H1 (cell line): ENCODE data around the gene TSPEAR.

Experiments
- BRCA1 ChIP-seq: IDR thresholded peaks from 2 replicates; pipeline ENCODE4 v1.6.1; 2012; ENCODE audit warnings: low read depth, low read length, improper control_type of control experiment
- EGR1 ChIP-seq: IDR thresholded peaks from 2 replicates; pipeline ENCODE4 v1.6.1; 2011; ENCODE audit warnings: low read depth, low read length, borderline replicate concordance
- EZH2 ChIP-seq: fragments of 200-600 bp; sonication (generic); IDR thresholded peaks from 2 replicates; pipeline ENCODE4 v1.7.1; 2012; ENCODE audit warnings: low read depth, mild to moderate bottlenecking, moderate library complexity, low read length, inconsistent platforms; ENCODE audit not compliant: severe bottlenecking
- GABPA ChIP-seq: IDR thresholded peaks from 2 replicates; pipeline ENCODE4 v1.6.1; 2011; ENCODE audit warnings: mild to moderate bottlenecking, low read length, moderate library complexity, borderline replicate concordance; ENCODE audit not compliant: insufficient read depth
- GTF2F1 ChIP-seq: IDR thresholded peaks from 2 replicates; pipeline ENCODE4 v1.6.1; 2012; ENCODE audit warnings: low read depth, low read length, improper control_type of control experiment, borderline replicate concordance
- POLR2AphosphoS5 ChIP-seq: IDR thresholded peaks from 2 replicates; pipeline ENCODE4 v1.6.1; 2011; ENCODE audit warnings: low read depth, low read length
- RAD21 ChIP-seq, 2 experiments: IDR thresholded peaks in 1 of 2; conservative IDR thresholded peaks in 1 of 2; 2 replicates each; pipeline ENCODE4 v1.6.1; 2011; ENCODE audit warnings: low read depth in 2 of 2, low read length in 2 of 2, improper control_type of control experiment in 1 of 2, inconsistent platforms in 1 of 2, mild to moderate bottlenecking in 1 of 2, moderate library complexity in 1 of 2
- SIN3A ChIP-seq, 2 experiments: IDR thresholded peaks in 1 of 2; conservative IDR thresholded peaks in 1 of 2; 2 replicates each; pipeline ENCODE4 v1.6.1; 2011 to 2012; ENCODE audit warnings: low read length in 2 of 2, improper control_type of control experiment in 1 of 2, low read depth in 1 of 2, mild to moderate bottlenecking in 1 of 2
- SP2 ChIP-seq: IDR thresholded peaks from 2 replicates; pipeline ENCODE4 v1.6.1; 2012; ENCODE audit warnings: mild to moderate bottlenecking, low read length, inconsistent platforms
- SUZ12 ChIP-seq: fragments of 200-600 bp; sonication (generic); IDR thresholded peaks from 2 replicates; pipeline ENCODE4 v1.6.1; 2012; ENCODE audit warnings: mild to moderate bottlenecking, inconsistent platforms, low read length, moderate library complexity, mixed read lengths
- TAF1 ChIP-seq: IDR thresholded peaks from 2 replicates; pipeline ENCODE4 v1.6.1; 2011; ENCODE audit warnings: mild to moderate bottlenecking, low read depth, low read length
- TF ChIP-seq, protein P1 (sequence below), 3 experiments: IDR thresholded peaks; 1 replicate in 2 of 3; 2 replicates in 1 of 3; pipeline versions ENCODE4 v1.5.1 to v1.6.1; 2011; ENCODE audit warnings: low read length in 3 of 3, mild to moderate bottlenecking in 3 of 3, inconsistent platforms in 2 of 3, low read depth in 1 of 3, moderate library complexity in 1 of 3; ENCODE audit not compliant: insufficient read depth in 1 of 3; ENCODE audit errors: control extremely low read depth in 1 of 3
- TF ChIP-seq, protein P2 (sequence below): IDR thresholded peaks from 2 replicates; pipeline ENCODE4 v1.6.1; 2011; ENCODE audit warnings: low read length, improper control_type of control experiment
- TF ChIP-seq, protein P3 (sequence below): IDR thresholded peaks from 2 replicates; pipeline ENCODE4 v1.6.1; 2012; ENCODE audit warnings: inconsistent platforms

DNA sequence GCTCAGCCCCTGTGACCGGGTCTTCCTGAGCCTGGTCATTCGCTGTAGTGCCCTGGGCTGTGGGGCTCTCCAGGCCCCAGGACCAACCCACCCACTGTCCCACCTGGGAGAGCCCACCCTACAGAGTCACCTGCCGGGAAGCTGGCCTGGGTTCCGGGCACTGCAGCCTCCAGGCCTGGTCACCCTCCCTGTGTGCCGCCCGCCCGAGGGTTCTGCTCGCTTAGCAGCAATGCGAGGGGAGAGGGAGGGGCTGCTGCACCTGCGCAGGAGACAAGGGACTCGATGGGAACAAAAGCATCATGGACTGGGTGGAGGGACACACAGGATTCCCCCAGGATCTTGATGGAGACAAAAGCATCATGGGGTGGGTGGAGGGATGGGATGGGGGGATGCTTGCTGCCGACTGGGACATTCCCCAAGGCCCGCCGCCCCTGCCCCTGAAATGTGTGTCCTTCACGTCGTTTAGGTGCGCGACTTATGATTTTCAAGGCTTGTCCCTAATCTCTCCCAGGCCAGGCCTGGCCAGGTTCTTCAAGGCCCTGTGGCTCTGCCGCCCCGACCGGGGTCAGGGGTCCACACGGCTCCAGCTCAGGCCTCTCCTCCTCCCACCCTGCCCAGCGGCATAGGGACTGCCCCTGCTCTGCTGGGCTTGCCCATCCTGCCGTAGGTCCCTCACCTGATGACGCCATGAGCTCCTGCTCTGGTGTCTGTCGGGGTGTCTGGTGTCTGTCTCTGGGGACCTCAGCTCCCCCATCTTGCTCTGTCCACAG is 97.8 kb downstream of the TSPEAR start:
- TF ChIP-seq GABPA (no peak), GTF2F1 (no peak), SUZ12 (no peak), SIN3A (conservative IDR thresholded peaks at IDR 0.05 in 1 of 2, IDR thresholded peaks at IDR 0.05 in 1 of 2; ENCODE audit: low read depth in 1 of 2, low read length in 2 of 2) (no peak), BRCA1 (no peak), TAF1 (no peak), SP2 (no peak), POLR2AphosphoS5 (no peak), RAD21 (IDR thresholded peaks at IDR 0.05 in 1 of 2, conservative IDR thresholded peaks at IDR 0.05 in 1 of 2; ENCODE audit: low read depth in 2 of 2, low read length in 2 of 2) (no peak), EZH2 (no peak), EGR1 (no peak)
- TF ChIP-seq, protein P1, sequence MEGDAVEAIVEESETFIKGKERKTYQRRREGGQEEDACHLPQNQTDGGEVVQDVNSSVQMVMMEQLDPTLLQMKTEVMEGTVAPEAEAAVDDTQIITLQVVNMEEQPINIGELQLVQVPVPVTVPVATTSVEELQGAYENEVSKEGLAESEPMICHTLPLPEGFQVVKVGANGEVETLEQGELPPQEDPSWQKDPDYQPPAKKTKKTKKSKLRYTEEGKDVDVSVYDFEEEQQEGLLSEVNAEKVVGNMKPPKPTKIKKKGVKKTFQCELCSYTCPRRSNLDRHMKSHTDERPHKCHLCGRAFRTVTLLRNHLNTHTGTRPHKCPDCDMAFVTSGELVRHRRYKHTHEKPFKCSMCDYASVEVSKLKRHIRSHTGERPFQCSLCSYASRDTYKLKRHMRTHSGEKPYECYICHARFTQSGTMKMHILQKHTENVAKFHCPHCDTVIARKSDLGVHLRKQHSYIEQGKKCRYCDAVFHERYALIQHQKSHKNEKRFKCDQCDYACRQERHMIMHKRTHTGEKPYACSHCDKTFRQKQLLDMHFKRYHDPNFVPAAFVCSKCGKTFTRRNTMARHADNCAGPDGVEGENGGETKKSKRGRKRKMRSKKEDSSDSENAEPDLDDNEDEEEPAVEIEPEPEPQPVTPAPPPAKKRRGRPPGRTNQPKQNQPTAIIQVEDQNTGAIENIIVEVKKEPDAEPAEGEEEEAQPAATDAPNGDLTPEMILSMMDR (IDR thresholded peaks at IDR 0.05; ENCODE audit: control extremely low read depth in 1 of 3, insufficient read depth in 1 of 3, low read depth in 1 of 3, low read length in 3 of 3): no peak
- TF ChIP-seq, protein P2, sequence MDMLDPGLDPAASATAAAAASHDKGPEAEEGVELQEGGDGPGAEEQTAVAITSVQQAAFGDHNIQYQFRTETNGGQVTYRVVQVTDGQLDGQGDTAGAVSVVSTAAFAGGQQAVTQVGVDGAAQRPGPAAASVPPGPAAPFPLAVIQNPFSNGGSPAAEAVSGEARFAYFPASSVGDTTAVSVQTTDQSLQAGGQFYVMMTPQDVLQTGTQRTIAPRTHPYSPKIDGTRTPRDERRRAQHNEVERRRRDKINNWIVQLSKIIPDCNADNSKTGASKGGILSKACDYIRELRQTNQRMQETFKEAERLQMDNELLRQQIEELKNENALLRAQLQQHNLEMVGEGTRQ: no peak
- TF ChIP-seq, protein P3, sequence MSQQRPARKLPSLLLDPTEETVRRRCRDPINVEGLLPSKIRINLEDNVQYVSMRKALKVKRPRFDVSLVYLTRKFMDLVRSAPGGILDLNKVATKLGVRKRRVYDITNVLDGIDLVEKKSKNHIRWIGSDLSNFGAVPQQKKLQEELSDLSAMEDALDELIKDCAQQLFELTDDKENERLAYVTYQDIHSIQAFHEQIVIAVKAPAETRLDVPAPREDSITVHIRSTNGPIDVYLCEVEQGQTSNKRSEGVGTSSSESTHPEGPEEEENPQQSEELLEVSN: no peak
